Smooth muscle cell (in vitro differentiated cells): ENCODE results near the gene MT4. TPM values are rescaled to one million over a fixed set of nuclear protein-coding genes. Genes with fewer than 3 reads are reported as not detected.

Experiments
- DNase-seq: peaks from one replicate; lab custom pipeline; 2025; ENCODE audit not compliant: unreplicated experiment; lab: John Stamatoyannopoulos, UW
- H2AFZ ChIP-seq: fragments of 200-600 bp; sonication (generic); 2 replicates; pipeline ENCODE4 v1.6.0; 2016; ENCODE audit warnings: antibody characterized with exemption, low read depth, mild to moderate bottlenecking
- H3F3A ChIP-seq: fragments of 200-600 bp; sonication (generic); 2 replicates; pipeline ENCODE4 v1.6.0; 2017; ENCODE audit warnings: antibody characterized with exemption, low read depth
- H3K27ac ChIP-seq: fragments of 200-600 bp; sonication (generic); 2 replicates; pipeline ENCODE4 v1.5.1; 2016; ENCODE audit warnings: low read depth, mild to moderate bottlenecking
- H3K27me3 ChIP-seq: fragments of 200-600 bp; sonication (generic); 2 replicates; pipeline ENCODE4 v1.6.1; 2016; ENCODE audit warnings: low read depth, mild to moderate bottlenecking
- H3K36me3 ChIP-seq: fragments of 200-600 bp; sonication (generic); 2 replicates; pipeline ENCODE4 v1.5.1; 2016; ENCODE audit warnings: low read depth
- H3K4me1 ChIP-seq: fragments of 200-600 bp; sonication (generic); 2 replicates; pipeline ENCODE4 v1.5.1; 2016; ENCODE audit warnings: low read depth
- H3K4me2 ChIP-seq: fragments of 200-600 bp; sonication (generic); 2 replicates; pipeline ENCODE4 v1.6.0; 2016; ENCODE audit warnings: mild to moderate bottlenecking
- H3K4me3 ChIP-seq: fragments of 200-600 bp; sonication (generic); 2 replicates; pipeline ENCODE4 v1.5.1; 2016; ENCODE audit warnings: mild to moderate bottlenecking
- H3K79me2 ChIP-seq: fragments of 200-600 bp; sonication (generic); 2 replicates; pipeline ENCODE4 v1.6.0; 2016; ENCODE audit warnings: low read depth, mild to moderate bottlenecking
- H3K9ac ChIP-seq: fragments of 200-600 bp; sonication (generic); 2 replicates; pipeline ENCODE4 v1.6.0; 2016; ENCODE audit warnings: low read depth
- H3K9me3 ChIP-seq: fragments of 200-600 bp; sonication (generic); replicated peaks from 2 replicates; pipeline ENCODE4 v1.5.1; 2016; ENCODE audit warnings: low read depth
- H4K20me1 ChIP-seq: fragments of 200-600 bp; sonication (generic); 2 replicates; pipeline ENCODE4 v1.6.0; 2016; ENCODE audit warnings: low read depth
- CTCF ChIP-seq: fragments of 200-600 bp; sonication (generic); IDR thresholded peaks from 2 replicates; pipeline ENCODE4 v1.5.1; 2017; ENCODE audit warnings: borderline replicate concordance, mild to moderate bottlenecking, antibody characterized with exemption; ENCODE audit not compliant: insufficient read depth, poor library complexity, severe bottlenecking
- WGBS: methylation state at CpG from one replicate; pipeline ENCODE4 v1.1.7; 2016; ENCODE audit warnings: low lambda C conversion rate; 5-methylcytosine and 5-hydroxymethylcytosine counted together
- polyA plus RNA-seq: library from polyadenylated mRNA; unstranded; fragments of >200 nt; fragmentation: Nextera tagmentation; extraction: Ambion mirVana; gene quantifications from 2 replicates; pipeline ENCODE4 v1.2.1, GENCODE V29; 2016
- total RNA-seq: library from RNA; depleted of rRNA; stranded (reverse); fragments of >200 nt; gene quantifications from 2 replicates; pipeline ENCODE4 v1.2.3, GENCODE V29; 2014

The MT4 gene
- total RNA-seq (not detected in 2 replicates), polyA plus RNA-seq (not detected in 2 replicates)

DNA sequence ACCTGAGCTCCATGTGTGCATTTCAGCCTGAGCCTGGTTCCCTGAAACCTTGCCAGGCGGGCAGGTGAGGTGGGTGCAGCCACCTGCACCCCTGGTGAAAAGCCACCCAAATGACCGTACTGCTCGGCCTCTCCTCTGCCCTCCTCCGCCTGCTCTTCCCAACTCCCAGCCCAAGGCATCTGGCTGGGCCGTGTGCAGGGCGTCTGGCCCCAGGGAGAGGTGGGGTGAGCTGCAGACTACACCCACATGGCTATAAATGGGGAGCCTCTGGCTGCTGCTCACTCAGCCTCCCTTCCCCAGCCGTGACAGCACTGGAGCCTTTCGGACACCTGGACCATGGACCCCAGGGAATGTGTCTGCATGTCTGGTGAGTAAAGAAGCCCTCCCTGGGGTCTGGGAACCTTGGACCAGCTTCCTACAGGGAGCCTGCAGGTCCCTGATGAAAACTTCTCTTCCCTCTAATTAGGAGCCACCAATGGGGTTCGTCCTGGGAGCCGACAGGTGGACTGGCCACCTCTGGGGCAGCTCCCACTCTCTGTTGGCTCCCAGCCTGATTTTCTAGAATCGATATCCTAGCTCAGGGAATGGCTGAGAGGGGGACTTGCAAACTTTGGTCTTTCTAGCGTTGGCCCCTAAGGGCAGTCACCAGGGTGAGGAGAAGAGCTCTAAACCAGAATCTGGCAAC lies at the start of gene MT4:
Gene MT4 (plus strand): TSS at position 281 of the 685 bp plus-strand sequence. CDS start 56 bp downstream, at position 337.
- H3K27me3 ChIP-seq: peaks cover 50% of the 10 kb centered on the region
- H3K9ac ChIP-seq: no peak within 1 kb of the TSS
- no peak within 1 kb of the TSS for H3K4me3 ChIP-seq
- DNase-seq: no peak
- no peaks in the 10 kb centered on the region for H4K20me1 ChIP-seq
- H2AFZ ChIP-seq: no peak within 1 kb of the TSS
- no peaks in the 10 kb centered on the region for H3F3A ChIP-seq
- TF ChIP-seq CTCF: no peak
- no peak within 1 kb of the TSS for H3K27ac ChIP-seq
- no peaks in the 10 kb centered on the region for H3K4me1 ChIP-seq
- H3K4me2 ChIP-seq: no peak within 1 kb of the TSS
- 88% methylated on average over 12 of the region's 12 CpGs for WGBS
- no peaks in the 10 kb centered on the region for H3K9me3 ChIP-seq
- no peaks in the 10 kb centered on the region for H3K79me2 ChIP-seq
- no peaks in the 10 kb centered on the region for H3K36me3 ChIP-seq

DNA sequence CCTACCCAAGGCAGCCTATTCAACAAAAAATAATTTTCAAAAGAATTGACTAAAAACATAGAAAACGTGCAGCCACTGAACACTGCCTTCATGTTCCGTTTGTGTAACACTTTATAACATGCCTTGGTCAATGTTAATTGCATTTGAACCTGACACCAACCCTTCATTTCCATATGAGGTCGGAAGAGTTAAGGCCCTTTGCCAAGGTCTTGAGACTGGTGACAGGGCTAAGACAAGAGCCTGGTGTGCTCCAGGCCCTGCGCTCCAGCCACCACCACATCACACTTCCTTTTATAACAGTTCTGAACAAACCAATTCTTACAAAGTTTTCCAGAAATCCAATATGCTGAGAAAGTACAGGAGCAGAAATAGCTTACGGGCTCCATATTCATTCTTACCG lies 49.2 kb upstream of the MT4 start:
- no peak overlapping the region for H3K4me3 ChIP-seq
- no peaks in the 10 kb centered on the region for H3K36me3 ChIP-seq
- H3K79me2 ChIP-seq: peaks cover 5% of the 10 kb centered on the region
- no peak for TF ChIP-seq CTCF
- H3K9me3 ChIP-seq: no peaks in the 10 kb centered on the region
- H3K27ac ChIP-seq: no peak overlapping the region
- no peaks in the 10 kb centered on the region for H3K27me3 ChIP-seq
- DNase-seq: no peak
- WGBS: 93% methylated on average over 6 of the region's 6 CpGs
- no peak overlapping the region for H2AFZ ChIP-seq
- no peak overlapping the region for H3K4me2 ChIP-seq
- peaks cover 6% of the 10 kb centered on the region for H3K4me1 ChIP-seq
- H4K20me1 ChIP-seq: peaks cover 54% of the 10 kb centered on the region
- no peaks in the 10 kb centered on the region for H3F3A ChIP-seq
- H3K9ac ChIP-seq: no peak overlapping the region

- H3K4me2 ChIP-seq: no peak overlapping the region
- H3F3A ChIP-seq: no peaks in the 10 kb centered on the region
- no peak overlapping the region for H3K9ac ChIP-seq
- H3K27ac ChIP-seq: no peak overlapping the region
- no peaks in the 10 kb centered on the region for H3K27me3 ChIP-seq
- H3K79me2 ChIP-seq: peaks cover 5% of the 10 kb centered on the region
- no peaks in the 10 kb centered on the region for H3K36me3 ChIP-seq
- no peaks in the 10 kb centered on the region for H3K9me3 ChIP-seq
- 92% methylated on average over 2 of the region's 2 CpGs for WGBS
- peaks cover 6% of the 10 kb centered on the region for H3K4me1 ChIP-seq
- TF ChIP-seq CTCF: no peak
- no peak overlapping the region for H3K4me3 ChIP-seq
- no peak for DNase-seq
- no peak overlapping the region for H2AFZ ChIP-seq
- peaks cover 48% of the 10 kb centered on the region for H4K20me1 ChIP-seq
These were observed 47.7 kb upstream of the MT4 start for GRCh38 chr16:56517206-56517605.

- Histone ChIP-seq H3K79me2 (peaks cover 5% of the 10 kb centered on the region), H3F3A (no peaks in the 10 kb centered on the region), H3K4me2 (no peak overlapping the region), H2AFZ (no peak overlapping the region), H3K9me3 (no peaks in the 10 kb centered on the region), H3K27me3 (no peaks in the 10 kb centered on the region), H3K9ac (no peak overlapping the region), H3K4me1 (peaks cover 6% of the 10 kb centered on the region), H4K20me1 (peaks cover 39% of the 10 kb centered on the region), H3K4me3 (no peak overlapping the region), H3K27ac (no peak overlapping the region), H3K36me3 (no peaks in the 10 kb centered on the region)
- no peak for TF ChIP-seq CTCF
- WGBS: 93% methylated on average over 7 of the region's 7 CpGs
- no peak for DNase-seq
These were observed 46.4 kb upstream of the MT4 start for GRCh38 chr16:56518425-56518824.
